ENCODE results near the gene SEZ6L2. TPM values are rescaled to one million over a fixed set of nuclear protein-coding genes. Genes with fewer than 3 reads are reported as not detected.

Gene SEZ6L2
- total and polyA plus RNA-seq, 2 of the 8 experiments (the other 6 are each of a cell fraction or from before 2014, with no cell fraction given), result 43.5 to 47.7 TPM

DNA sequence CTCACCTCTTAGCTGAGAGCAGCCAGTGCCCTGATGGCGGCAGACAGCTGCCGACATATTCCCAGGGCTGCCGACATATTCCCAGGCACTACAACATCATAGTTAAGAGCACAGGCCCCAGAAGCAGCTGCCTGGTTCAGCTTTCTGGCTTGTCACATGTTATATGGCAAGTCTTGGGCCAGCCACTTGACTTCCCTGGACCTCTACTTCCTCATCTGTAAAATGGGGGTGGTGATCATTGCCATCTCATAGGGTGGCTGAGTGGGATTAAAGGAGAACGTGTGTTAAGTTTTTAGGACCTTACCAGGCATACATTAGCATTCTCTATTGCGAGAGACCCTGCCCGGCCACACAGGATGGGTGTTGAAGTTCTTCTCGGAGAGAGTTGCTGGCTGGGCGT lies 55.4 kb downstream of the SEZ6L2 start (continued):
- TF ChIP-seq CHD7 (IDR thresholded peaks at IDR 0.05; ENCODE audit: insufficient replicate concordance, low read length) (no peak), RNF2 (IDR thresholded peaks at IDR 0.05; ENCODE audit: borderline replicate concordance, low read depth, low read length, missing control alignments, poor library complexity, severe bottlenecking) (no peak), JUN (IDR thresholded peaks at IDR 0.05; ENCODE audit: low read depth, low read length) (no peak), CBX8 (IDR thresholded peaks at IDR 0.05; ENCODE audit: borderline replicate concordance, low read depth, low read length) (no peak), RXRA (IDR thresholded peaks at IDR 0.05; ENCODE audit: insufficient read depth, low read depth, low read length) (no peak)
